Activated naive CD4-positive, alpha-beta T cell treated with anti-CD3 and anti-CD28 coated beads for 36 hours (primary cell): Measurements from ENCODE around the gene PLXNA4. TPM values are rescaled to one million over a fixed set of nuclear protein-coding genes. Genes with fewer than 3 reads are reported as not detected.

Source experiments
- CTCF ChIA-PET: fragments of 350-600 bp; sonication (Branson Sonifier 250); formaldehyde crosslinking; loops from one replicate; lab custom pipeline; 2021; ENCODE audit warnings: antibody characterized with exemption; lab: Charles Lee
- DNase-seq: peaks from one replicate; pipeline ENCODE4 v3.0.0-alpha.2; 2020
- H3K27ac Mint-ChIP-seq: one replicate; pipeline ENCODE4 v1.8.0; 2021; ENCODE audit warnings: mild to moderate bottlenecking, mixed read lengths
- H3K27me3 Mint-ChIP-seq: one replicate; pipeline ENCODE4 v1.8.0; 2021; ENCODE audit warnings: low read depth, mixed read lengths
- H3K36me3 Mint-ChIP-seq: one replicate; pipeline ENCODE4 v1.8.0; 2021; ENCODE audit warnings: low read depth, mixed read lengths
- H3K4me1 Mint-ChIP-seq: one replicate; pipeline ENCODE4 v1.8.0; 2021; ENCODE audit warnings: low read depth, mixed read lengths
- H3K4me3 Mint-ChIP-seq: one replicate; pipeline ENCODE4 v1.8.0; 2021; ENCODE audit warnings: mild to moderate bottlenecking, moderate library complexity, mixed read lengths
- H3K9me3 Mint-ChIP-seq: one replicate; pipeline ENCODE4 v1.8.0; 2021; ENCODE audit warnings: mixed read lengths
- intact Hi-C: fragments of 100-400 bp; cut with micrococcal nuclease; formaldehyde crosslinking; loops from one replicate; pipeline ENCODE4 v1.15.1; 2023
- total RNA-seq, 2 experiments: library from RNA; stranded (reverse); gene quantifications; one replicate each; pipeline ENCODE4 v1.2.3, GENCODE V29; 2021

The PLXNA4 gene
- total RNA-seq, 2 experiments from 2014 or later: 0.02 to 0.05 TPM

GRCh38 chr7:132155715-132156114 lies 420.6 kb downstream of the PLXNA4 start:
- no peak for DNase-seq
- no peaks in the 10 kb centered on the region for H3K4me1 Mint-ChIP-seq
- H3K27ac Mint-ChIP-seq: no peak overlapping the region
- CTCF ChIA-PET: no interaction called here
- intact Hi-C loops: no loop called here
- no peaks in the 10 kb centered on the region for H3K9me3 Mint-ChIP-seq
- H3K4me3 Mint-ChIP-seq: no peak overlapping the region
- H3K27me3 Mint-ChIP-seq: no peaks in the 10 kb centered on the region
- no peaks in the 10 kb centered on the region for H3K36me3 Mint-ChIP-seq

- H3K4me3 Mint-ChIP-seq: no peak overlapping the region
- intact Hi-C loops: no loop called here
- H3K27ac Mint-ChIP-seq: no peak overlapping the region
- no peaks in the 10 kb centered on the region for H3K4me1 Mint-ChIP-seq
- no peaks in the 10 kb centered on the region for H3K9me3 Mint-ChIP-seq
- DNase-seq: no peak
- peaks cover 2% of the 10 kb centered on the region for H3K27me3 Mint-ChIP-seq
- CTCF ChIA-PET: no interaction called here
- no peaks in the 10 kb centered on the region for H3K36me3 Mint-ChIP-seq
These were observed 421.4 kb downstream of the PLXNA4 start for GRCh38 chr7:132154695-132155471.

- Mint-ChIP-seq H3K36me3 (no peaks in the 10 kb centered on the region), H3K4me3 (no peak overlapping the region), H3K9me3 (no peaks in the 10 kb centered on the region), H3K27me3 (peaks cover 5% of the 10 kb centered on the region), H3K4me1 (no peaks in the 10 kb centered on the region), H3K27ac (no peak overlapping the region)
- no peak for DNase-seq
- intact Hi-C loops: no loop called here
- CTCF ChIA-PET: no interaction called here
These were observed 422.0 kb downstream of the PLXNA4 start for GRCh38 chr7:132154248-132154647.

GRCh38 chr7:132152131-132152889 lies 424.0 kb downstream of the PLXNA4 start:
- Mint-ChIP-seq H3K27me3 (peaks cover 5% of the 10 kb centered on the region), H3K27ac (no peak overlapping the region), H3K9me3 (no peaks in the 10 kb centered on the region), H3K36me3 (no peaks in the 10 kb centered on the region), H3K4me1 (no peaks in the 10 kb centered on the region), H3K4me3 (no peak overlapping the region)
- intact Hi-C loops: no loop called here
- CTCF ChIA-PET: no interaction called here
- DNase-seq: no peak

- no peak overlapping the region for H3K4me3 Mint-ChIP-seq
- H3K27me3 Mint-ChIP-seq: peaks cover 5% of the 10 kb centered on the region
- H3K27ac Mint-ChIP-seq: no peak overlapping the region
- H3K36me3 Mint-ChIP-seq: no peaks in the 10 kb centered on the region
- no peak for DNase-seq
- no peaks in the 10 kb centered on the region for H3K9me3 Mint-ChIP-seq
- CTCF ChIA-PET: no interaction called here
- intact Hi-C loops: no loop called here
- H3K4me1 Mint-ChIP-seq: no peaks in the 10 kb centered on the region
These were observed 425.6 kb downstream of the PLXNA4 start for GRCh38 chr7:132150711-132151110.

GRCh38 chr7:132149436-132150304 lies 426.6 kb downstream of the PLXNA4 start:
- intact Hi-C loops: no loop called here
- no peak overlapping the region for H3K27ac Mint-ChIP-seq

GRCh38 chr7:132148876-132149275 lies 427.4 kb downstream of the PLXNA4 start:
- Mint-ChIP-seq H3K9me3 (no peaks in the 10 kb centered on the region), H3K27ac (no peak overlapping the region), H3K27me3 (peaks cover 5% of the 10 kb centered on the region), H3K4me3 (no peak overlapping the region), H3K4me1 (no peaks in the 10 kb centered on the region), H3K36me3 (no peaks in the 10 kb centered on the region)
- intact Hi-C loops: no loop called here
- DNase-seq: no peak
- CTCF ChIA-PET: no interaction called here

More at GRCh38 chr7:132149436-132150304, 426.6 kb downstream of the PLXNA4 start:
- no peaks in the 10 kb centered on the region for H3K9me3 Mint-ChIP-seq
- H3K27me3 Mint-ChIP-seq: peaks cover 5% of the 10 kb centered on the region
- H3K4me3 Mint-ChIP-seq: no peak overlapping the region
- H3K4me1 Mint-ChIP-seq: no peaks in the 10 kb centered on the region
- no peak for DNase-seq
- CTCF ChIA-PET: no interaction called here
- H3K36me3 Mint-ChIP-seq: no peaks in the 10 kb centered on the region

- intact Hi-C loops: no loop called here
- no peaks in the 10 kb centered on the region for H3K36me3 Mint-ChIP-seq
- no peak for DNase-seq
- no peaks in the 10 kb centered on the region for H3K9me3 Mint-ChIP-seq
- no peaks in the 10 kb centered on the region for H3K4me1 Mint-ChIP-seq
- no peak overlapping the region for H3K27ac Mint-ChIP-seq
- CTCF ChIA-PET: no interaction called here
- H3K27me3 Mint-ChIP-seq: peaks cover 11% of the 10 kb centered on the region
- no peak overlapping the region for H3K4me3 Mint-ChIP-seq
These were observed 430.8 kb downstream of the PLXNA4 start for GRCh38 chr7:132145466-132145865.

- Mint-ChIP-seq H3K9me3 (no peaks in the 10 kb centered on the region), H3K4me3 (no peak overlapping the region), H3K27ac (no peak overlapping the region), H3K36me3 (no peaks in the 10 kb centered on the region), H3K4me1 (no peaks in the 10 kb centered on the region), H3K27me3 (peaks cover 12% of the 10 kb centered on the region)
- CTCF ChIA-PET: no interaction called here
- intact Hi-C loops: no loop called here
- no peak for DNase-seq
These were observed 431.2 kb downstream of the PLXNA4 start for GRCh38 chr7:132145063-132145462.

- H3K27ac Mint-ChIP-seq: no peak overlapping the region
- intact Hi-C loops: no loop called here
- CTCF ChIA-PET: no interaction called here
These were observed 434.3 kb downstream of the PLXNA4 start for GRCh38 chr7:132142006-132142405.

GRCh38 chr7:132141109-132141508 lies 435.2 kb downstream of the PLXNA4 start:
- no peak overlapping the region for H3K4me3 Mint-ChIP-seq
- intact Hi-C loops: no loop called here
- H3K9me3 Mint-ChIP-seq: no peaks in the 10 kb centered on the region

More at GRCh38 chr7:132142006-132142405, 434.3 kb downstream of the PLXNA4 start:
- no peak for DNase-seq
- no peaks in the 10 kb centered on the region for H3K9me3 Mint-ChIP-seq
- no peaks in the 10 kb centered on the region for H3K4me1 Mint-ChIP-seq
- H3K4me3 Mint-ChIP-seq: no peak overlapping the region
- H3K27me3 Mint-ChIP-seq: peaks cover 7% of the 10 kb centered on the region
- no peaks in the 10 kb centered on the region for H3K36me3 Mint-ChIP-seq

GRCh38 chr7:132140341-132140740 lies 435.9 kb downstream of the PLXNA4 start:
- Mint-ChIP-seq H3K9me3 (no peaks in the 10 kb centered on the region), H3K36me3 (no peaks in the 10 kb centered on the region), H3K4me3 (no peak overlapping the region), H3K27ac (no peak overlapping the region), H3K4me1 (no peaks in the 10 kb centered on the region), H3K27me3 (peaks cover 7% of the 10 kb centered on the region)
- CTCF ChIA-PET: no interaction called here
- intact Hi-C loops: no loop called here
- no peak for DNase-seq

More at GRCh38 chr7:132141109-132141508, 435.2 kb downstream of the PLXNA4 start:
- Mint-ChIP-seq H3K36me3 (no peaks in the 10 kb centered on the region), H3K27ac (no peak overlapping the region), H3K4me1 (no peaks in the 10 kb centered on the region), H3K27me3 (peaks cover 7% of the 10 kb centered on the region)
- CTCF ChIA-PET: no interaction called here
- DNase-seq: no peak
